Esophagus muscularis mucosa (tissue), 4 donors: ENCODE data around the gene OR5B21. TPM values are rescaled to one million over a fixed set of nuclear protein-coding genes. Genes with fewer than 3 reads are reported as not detected.

Experiments
- DNase-seq: peaks from one replicate; pipeline ENCODE4 v3.0.0-alpha.2; 2017; ENCODE audit errors: extremely low spot score
- H3K27ac ChIP-seq, 4 donors: fragments of 200-600 bp; sonication (generic); replicated peaks in 1 of 4; 1 replicate in 3 of 4; 2 replicates in 1 of 4; pipeline ENCODE4 v1.5.1; 2016 to 2019; ENCODE audit warnings: mild to moderate bottlenecking in 1 of 4
- H3K27me3 ChIP-seq, 4 donors: fragments of 200-600 bp; sonication (generic); one replicate each; pipeline versions ENCODE4 v1.5.1 to v1.6.0; 2016 to 2019
- H3K36me3 ChIP-seq, 4 donors: fragments of 200-600 bp; sonication (generic); one replicate each; pipeline ENCODE4 v1.5.1; 2016 to 2019
- H3K4me1 ChIP-seq, 4 donors: fragments of 200-600 bp; sonication (generic); one replicate each; pipeline ENCODE4 v1.5.1; 2016 to 2019
- H3K4me3 ChIP-seq, 4 donors: fragments of 200-600 bp; sonication (generic); 1 replicate in 2 of 4; 2 replicates in 2 of 4; pipeline ENCODE4 v1.5.1; 2016 to 2019; ENCODE audit warnings: mild to moderate bottlenecking in 4 of 4, moderate library complexity in 1 of 4
- H3K9me3 ChIP-seq, 4 donors: fragments of 200-600 bp; sonication (generic); 1 replicate in 3 of 4; 2 replicates in 1 of 4; pipeline ENCODE4 v1.5.1; 2016 to 2019
- CTCF ChIP-seq, 3 experiments: fragments of 200-600 bp in 2 of 3; fragments of 450-650 bp in 1 of 3; sonication (generic) in 2 of 3; IDR thresholded peaks; one replicate each; pipeline ENCODE4 v1.5.1; 2017 to 2019; ENCODE audit warnings: antibody characterized with exemption in 3 of 3, mild to moderate bottlenecking in 2 of 3, moderate library complexity in 1 of 3
- EP300 ChIP-seq: sonication (generic); formaldehyde crosslinking; IDR thresholded peaks from one replicate; pipeline ENCODE4 v1.6.1; 2017; ENCODE audit warnings: antibody characterized with exemption
- POLR2A ChIP-seq: fragments of 450-650 bp; IDR thresholded peaks from one replicate; pipeline ENCODE4 v1.6.1; 2017; ENCODE audit warnings: antibody characterized with exemption, moderate library complexity, mild to moderate bottlenecking, low read depth
- POLR2AphosphoS5 ChIP-seq, 2 donors: sonication (generic); formaldehyde crosslinking; IDR thresholded peaks; one replicate each; pipeline ENCODE4 v1.6.1; 2017; ENCODE audit warnings: antibody characterized with exemption in 2 of 2
- WGBS: methylation state at CpG from one replicate; pipeline ENCODE4 v1.1.5; 2018; 5-methylcytosine and 5-hydroxymethylcytosine counted together
- intact Hi-C: fragments of 100-400 bp; cut with DNase I; formaldehyde crosslinking; loops from one replicate; pipeline ENCODE4 v1.15.1; 2023
- total RNA-seq, 4 donors: library from RNA; depleted of rRNA; stranded (reverse); fragments of >200 nt; gene quantifications; one replicate each; pipeline versions ENCODE4 v1.1.0 to v1.2.1, GENCODE V29; 2016

The OR5B21 gene
- total RNA-seq, 4 donors from 2014 or later, result not detected

GRCh38 chr11:58527429-58527828 is 19.5 kb upstream of the OR5B21 start:
- no peak overlapping the region for H3K4me3 ChIP-seq
- intact Hi-C loops, result loop anchor here (10.0 kb wide), 1 partner anchor 723 kb away; no protein-coding TSS in a partner anchor
- TF ChIP-seq CTCF (IDR thresholded peaks at IDR 0.05), result no peak
- no peak for TF ChIP-seq POLR2A
- no peak for TF ChIP-seq POLR2AphosphoS5 (IDR thresholded peaks at IDR 0.05)
- no peak for TF ChIP-seq EP300
- peaks cover 17 to 53% (median 42%) of the 10 kb centered on the region in 4 donors for H3K36me3 ChIP-seq
- H3K27ac ChIP-seq, result no peak overlapping the region
- H3K9me3 ChIP-seq, result no peaks in the 10 kb centered on the region
- no peaks in the 10 kb centered on the region for H3K27me3 ChIP-seq
- WGBS, result 92% methylated on average over 6 of the region's 6 CpGs
- DNase-seq, result no peak
- H3K4me1 ChIP-seq, result peaks cover 5 to 25% (median 21%) of the 10 kb centered on the region in 4 donors

- intact Hi-C loops, result loop anchor here (10.0 kb wide), 1 partner anchor 722 kb away; no protein-coding TSS in a partner anchor
- no peak for DNase-seq
- Histone ChIP-seq H3K4me1 (peaks cover 5 to 25% (median 21%) of the 10 kb centered on the region in 4 donors), H3K36me3 (peaks cover 12 to 45% (median 35%) of the 10 kb centered on the region in 4 donors), H3K9me3 (no peaks in the 10 kb centered on the region), H3K4me3 (no peak overlapping the region), H3K27ac (no peak overlapping the region), H3K27me3 (no peaks in the 10 kb centered on the region)
- 71% methylated on average over 3 of the region's 3 CpGs for WGBS
- TF ChIP-seq EP300, result no peak
Measured at GRCh38 chr11:58526721-58527120, 18.8 kb upstream of the OR5B21 start.

- no peak overlapping the region for H3K4me3 ChIP-seq
Measured at GRCh38 chr11:58525037-58525614, 17.2 kb upstream of the OR5B21 start.

GRCh38 chr11:58524232-58525036 is 16.5 kb upstream of the OR5B21 start:
- Histone ChIP-seq H3K27ac (peak overlapping the region in 2 of 4 donors; percentile 33 to 55), H3K9me3 (no peaks in the 10 kb centered on the region), H3K27me3 (no peaks in the 10 kb centered on the region), H3K36me3 (peaks cover 4 to 25% (median 16%) of the 10 kb centered on the region in 4 donors), H3K4me3 (peak overlapping the region in 3 of 4 donors; percentile 5 to 25 (median 13)), H3K4me1 (peaks cover 5 to 25% (median 21%) of the 10 kb centered on the region in 4 donors)
- 16% methylated on average over 7 of the region's 7 CpGs for WGBS
- intact Hi-C loops, result loop anchor here (10.0 kb wide), 1 partner anchor 720 kb away; no protein-coding TSS in a partner anchor
- TF ChIP-seq CTCF (IDR thresholded peaks at IDR 0.05) (peak; percentile 60 to 63 (median 60)), POLR2A (no peak)
- no peak for DNase-seq

More at GRCh38 chr11:58525037-58525614, 17.2 kb upstream of the OR5B21 start:
- no peaks in the 10 kb centered on the region for H3K9me3 ChIP-seq
- peak overlapping the region in 1 of 4 donors; percentile 29 for H3K27ac ChIP-seq
- WGBS, result 27% methylated on average over 6 of the region's 6 CpGs
- H3K27me3 ChIP-seq, result no peaks in the 10 kb centered on the region
- peaks cover 5 to 25% (median 21%) of the 10 kb centered on the region in 4 donors for H3K4me1 ChIP-seq
- TF ChIP-seq POLR2AphosphoS5 (IDR thresholded peaks at IDR 0.05) (no peak), CTCF (IDR thresholded peaks at IDR 0.05) (no peak), EP300 (no peak), POLR2A (no peak)
- DNase-seq, result no peak
- peaks cover 5 to 30% (median 22%) of the 10 kb centered on the region in 4 donors for H3K36me3 ChIP-seq
- intact Hi-C loops, result loop anchor here (10.0 kb wide), 1 partner anchor 720 kb away; no protein-coding TSS in a partner anchor
